Neuronal stem cell (in vitro differentiated cells): Measurements from ENCODE around the gene IFITM2.

ENCODE experiments used
- DNase-seq: peaks from one replicate; pipeline ENCODE4 v3.0.0-alpha.2; 2013; ENCODE audit warnings: low spot score
- H2AFZ ChIP-seq: one replicate; pipeline ENCODE4 v1.6.1; 2013; ENCODE audit warnings: mild to moderate bottlenecking, low read length, inconsistent platforms
- H2AK5ac ChIP-seq: 2 replicates; pipeline ENCODE4 v1.6.1; 2013; ENCODE audit warnings: low read depth, mild to moderate bottlenecking, inconsistent platforms, low read length, moderate library complexity, mixed read lengths
- H2BK120ac ChIP-seq: 2 replicates; pipeline ENCODE4 v1.6.1; 2013; ENCODE audit warnings: low read depth, mild to moderate bottlenecking, inconsistent platforms, low read length, moderate library complexity, mixed read lengths
- H2BK12ac ChIP-seq: one replicate; pipeline ENCODE4 v1.6.1; 2013; ENCODE audit warnings: low read length, inconsistent platforms
- H2BK15ac ChIP-seq: 2 replicates; pipeline ENCODE4 v1.6.1; 2013; ENCODE audit warnings: mild to moderate bottlenecking, low read length, inconsistent platforms, mixed read lengths
- H2BK5ac ChIP-seq: one replicate; pipeline ENCODE4 v1.6.1; 2013; ENCODE audit warnings: inconsistent platforms, mild to moderate bottlenecking, low read length, moderate library complexity
- H3K14ac ChIP-seq: one replicate; pipeline ENCODE4 v1.6.1; 2013; ENCODE audit warnings: low read length, inconsistent platforms
- H3K18ac ChIP-seq: 2 replicates; pipeline ENCODE4 v1.6.1; 2013; ENCODE audit warnings: low read length, inconsistent platforms
- H3K23ac ChIP-seq: 2 replicates; pipeline ENCODE4 v1.6.1; 2013; ENCODE audit warnings: low read depth, mild to moderate bottlenecking, mixed read lengths, low read length, inconsistent platforms; ENCODE audit not compliant: poor library complexity
- H3K27ac ChIP-seq: replicated peaks from 3 replicates; pipeline ENCODE4 v1.5.1; 2013; ENCODE audit warnings: low read length, inconsistent platforms
- H3K27me3 ChIP-seq, 3 experiments: 2 replicates each; pipeline ENCODE4 v1.6.1; 2013; ENCODE audit warnings: low read length in 3 of 3, mild to moderate bottlenecking in 2 of 3, inconsistent platforms in 1 of 3, low read depth in 1 of 3, mixed read lengths in 1 of 3, moderate library complexity in 1 of 3; ENCODE audit not compliant: control insufficient read depth in 3 of 3, insufficient read depth in 3 of 3
- H3K36me3 ChIP-seq, 2 donors: replicated peaks in 1 of 2; 2 replicates each; pipeline ENCODE4 v1.6.1; 2013; ENCODE audit warnings: low read length in 2 of 2; ENCODE audit not compliant: control insufficient read depth in 2 of 2, insufficient read depth in 2 of 2
- H3K4ac ChIP-seq: 2 replicates; pipeline ENCODE4 v1.6.1; 2013; ENCODE audit warnings: inconsistent platforms, mild to moderate bottlenecking, low read length, moderate library complexity
- H3K4me1 ChIP-seq, 2 donors: 1 replicate in 1 of 2; 2 replicates in 1 of 2; pipeline ENCODE4 v1.6.1; 2013; ENCODE audit warnings: low read length in 2 of 2, low read depth in 1 of 2; ENCODE audit not compliant: control insufficient read depth in 2 of 2, insufficient read depth in 1 of 2
- H3K4me2 ChIP-seq: one replicate; pipeline ENCODE4 v1.6.1; 2013; ENCODE audit warnings: mild to moderate bottlenecking, low read length, inconsistent platforms; ENCODE audit not compliant: insufficient read depth, poor library complexity, severe bottlenecking
- H3K4me3 ChIP-seq, 2 donors: 2 replicates each; pipeline ENCODE4 v1.5.1; 2013; ENCODE audit warnings: low read length in 2 of 2, mild to moderate bottlenecking in 2 of 2, inconsistent platforms in 1 of 2, moderate library complexity in 1 of 2
- H3K79me1 ChIP-seq: one replicate; pipeline ENCODE4 v1.6.1; 2013; ENCODE audit warnings: low read depth, mild to moderate bottlenecking, inconsistent platforms, low read length, moderate library complexity
- H3K9ac ChIP-seq: one replicate; pipeline ENCODE4 v1.6.1; 2013; ENCODE audit warnings: mild to moderate bottlenecking, low read depth, low read length, inconsistent platforms; ENCODE audit not compliant: poor library complexity
- H3K9me3 ChIP-seq, 2 donors: replicated peaks in 1 of 2; 2 replicates each; pipeline versions ENCODE3 to v1.6.1; 2013; ENCODE audit warnings: low read length in 2 of 2, mild to moderate bottlenecking in 2 of 2, inconsistent platforms in 1 of 2, low read depth in 1 of 2, mixed read lengths in 1 of 2, moderate library complexity in 1 of 2; ENCODE audit not compliant: control insufficient read depth in 2 of 2, insufficient read depth in 1 of 2
- H4K8ac ChIP-seq: one replicate; pipeline ENCODE4 v1.6.1; 2013; ENCODE audit warnings: low read depth, mild to moderate bottlenecking, inconsistent platforms, low read length, moderate library complexity
- H4K91ac ChIP-seq: one replicate; pipeline ENCODE4 v1.6.1; 2013; ENCODE audit warnings: low read length, low read depth, mild to moderate bottlenecking, inconsistent platforms; ENCODE audit not compliant: poor library complexity
- WGBS, 2 donors: extraction: QIAGEN DNeasy Blood & Tissue Kit; methylation state at CpG; one replicate each; pipeline ENCODE4 v1.1.7; 2013; ENCODE audit warnings: missing lambda C conversion rate in 2 of 2, mixed read lengths in 1 of 2; ENCODE audit not compliant: insufficient read length in 2 of 2, insufficient replicate concordance in 1 of 2; ENCODE audit errors: extremely low coverage in 2 of 2; 5-methylcytosine and 5-hydroxymethylcytosine counted together

The IFITM2 gene

GRCh38 chr11:271319-271715, 36.3 kb upstream of the IFITM2 start:
- Histone ChIP-seq H2BK12ac (no peak overlapping the region), H4K91ac (no peak overlapping the region), H3K23ac (no peak overlapping the region), H2BK120ac (no peak overlapping the region), H3K9ac (no peak overlapping the region), H3K27ac (no peak overlapping the region), H4K8ac (no peak overlapping the region), H3K4ac (no peak overlapping the region), H3K18ac (no peak overlapping the region), H3K36me3 (no peaks in the 10 kb centered on the region), H3K27me3 (no peaks in the 10 kb centered on the region), H2AK5ac (peak overlapping the region; percentile 94), H3K79me1 (no peaks in the 10 kb centered on the region), H3K4me3 (no peak overlapping the region), H2BK15ac (peak overlapping the region; percentile 49), H3K9me3 (peaks cover 3 to 8% of the 10 kb centered on the region in 2 donors), H3K14ac (no peak overlapping the region), H3K4me2 (no peak overlapping the region), H2AFZ (no peak overlapping the region), H3K4me1 (peaks cover 0 to 5% of the 10 kb centered on the region in 2 donors), H2BK5ac (no peak overlapping the region)
- DNase-seq: no peak
- WGBS, 2 donors: no CpG with 5 or more reads among the region's 8 CpGs

GRCh38 chr11:272195-272930, 35.3 kb upstream of the IFITM2 start:
- Histone ChIP-seq H2BK12ac (no peak overlapping the region), H3K9ac (no peak overlapping the region), H3K27me3 (no peaks in the 10 kb centered on the region), H2AK5ac (no peak overlapping the region), H3K9me3 (peaks cover 1 to 8% of the 10 kb centered on the region in 2 donors), H4K8ac (no peak overlapping the region), H3K14ac (no peak overlapping the region), H3K4ac (no peak overlapping the region), H3K79me1 (no peaks in the 10 kb centered on the region), H2BK15ac (no peak overlapping the region), H3K27ac (no peak overlapping the region), H3K4me2 (no peak overlapping the region), H2AFZ (no peak overlapping the region), H3K18ac (no peak overlapping the region), H2BK5ac (no peak overlapping the region), H2BK120ac (no peak overlapping the region), H3K4me3 (no peak overlapping the region), H3K36me3 (no peaks in the 10 kb centered on the region), H3K4me1 (peaks cover 0 to 5% of the 10 kb centered on the region in 2 donors), H4K91ac (no peak overlapping the region), H3K23ac (peak overlapping the region; percentile 48)
- DNase-seq: no peak
- WGBS, 2 donors: no CpG with 5 or more reads among the region's 22 CpGs

- Histone ChIP-seq H4K91ac (no peak overlapping the region), H3K79me1 (no peaks in the 10 kb centered on the region), H3K14ac (no peak overlapping the region), H2BK5ac (no peak overlapping the region), H3K27ac (no peak overlapping the region), H3K4me1 (peaks cover 0 to 10% of the 10 kb centered on the region in 2 donors), H2BK15ac (no peak overlapping the region), H3K4ac (no peak overlapping the region), H3K4me3 (no peak overlapping the region), H3K4me2 (no peak overlapping the region), H3K18ac (no peak overlapping the region), H2AFZ (no peak overlapping the region), H2BK120ac (no peak overlapping the region), H3K27me3 (no peaks in the 10 kb centered on the region), H3K9ac (no peak overlapping the region), H3K9me3 (peaks cover 1 to 8% of the 10 kb centered on the region in 2 donors), H3K23ac (peak overlapping the region; percentile 48), H3K36me3 (no peaks in the 10 kb centered on the region), H2BK12ac (no peak overlapping the region), H4K8ac (no peak overlapping the region), H2AK5ac (no peak overlapping the region)
- no CpG with 5 or more reads among the region's 6 CpGs for WGBS, 2 donors
- no peak for DNase-seq
Measured at GRCh38 chr11:272931-273198, 34.8 kb upstream of the IFITM2 start.

- no peak overlapping the region for H2BK5ac ChIP-seq
- H3K27ac ChIP-seq: no peak overlapping the region
- H3K4me2 ChIP-seq: no peak overlapping the region
- no peak overlapping the region for H2BK15ac ChIP-seq
- H4K8ac ChIP-seq: no peak overlapping the region
- no peaks in the 10 kb centered on the region for H3K27me3 ChIP-seq
- no peak overlapping the region for H4K91ac ChIP-seq
- H3K4me1 ChIP-seq: peaks cover 0 to 5% of the 10 kb centered on the region in 2 donors
- no peaks in the 10 kb centered on the region for H3K79me1 ChIP-seq
- H2BK120ac ChIP-seq: no peak overlapping the region
- no peak overlapping the region for H3K9ac ChIP-seq
- peaks cover 3 to 4% of the 10 kb centered on the region in 2 donors for H3K9me3 ChIP-seq
- H3K18ac ChIP-seq: no peak overlapping the region
- H3K36me3 ChIP-seq: no peaks in the 10 kb centered on the region
- DNase-seq: no peak
- no peak overlapping the region for H3K23ac ChIP-seq
- H2AFZ ChIP-seq: no peak overlapping the region
- H3K4me3 ChIP-seq: no peak overlapping the region
- H2AK5ac ChIP-seq: no peak overlapping the region
- no peak overlapping the region for H3K14ac ChIP-seq
- H3K4ac ChIP-seq: no peak overlapping the region
- no peak overlapping the region for H2BK12ac ChIP-seq
Measured at GRCh38 chr11:276219-276618, 31.4 kb upstream of the IFITM2 start.
